Activated naive CD4-positive, alpha-beta T cell treated with anti-CD3 and anti-CD28 coated beads for 36 hours (primary cell): ENCODE measurements around the gene FGF12. TPM values are rescaled to one million over a fixed set of nuclear protein-coding genes. Genes with fewer than 3 reads are reported as not detected.

ENCODE experiments used
- CTCF ChIA-PET: fragments of 350-600 bp; sonication (Branson Sonifier 250); formaldehyde crosslinking; loops from one replicate; lab custom pipeline; 2021; ENCODE audit warnings: antibody characterized with exemption; lab: Charles Lee
- DNase-seq: peaks from one replicate; pipeline ENCODE4 v3.0.0-alpha.2; 2020
- H3K27ac Mint-ChIP-seq: one replicate; pipeline ENCODE4 v1.8.0; 2021; ENCODE audit warnings: mild to moderate bottlenecking, mixed read lengths
- H3K27me3 Mint-ChIP-seq: one replicate; pipeline ENCODE4 v1.8.0; 2021; ENCODE audit warnings: low read depth, mixed read lengths
- H3K36me3 Mint-ChIP-seq: one replicate; pipeline ENCODE4 v1.8.0; 2021; ENCODE audit warnings: low read depth, mixed read lengths
- H3K4me1 Mint-ChIP-seq: one replicate; pipeline ENCODE4 v1.8.0; 2021; ENCODE audit warnings: low read depth, mixed read lengths
- H3K4me3 Mint-ChIP-seq: one replicate; pipeline ENCODE4 v1.8.0; 2021; ENCODE audit warnings: mild to moderate bottlenecking, moderate library complexity, mixed read lengths
- H3K9me3 Mint-ChIP-seq: one replicate; pipeline ENCODE4 v1.8.0; 2021; ENCODE audit warnings: mixed read lengths
- intact Hi-C: fragments of 100-400 bp; cut with micrococcal nuclease; formaldehyde crosslinking; loops from one replicate; pipeline ENCODE4 v1.15.1; 2023
- total RNA-seq, 2 experiments: library from RNA; stranded (reverse); gene quantifications; one replicate each; pipeline ENCODE4 v1.2.3, GENCODE V29; 2021

Gene FGF12
- total RNA-seq, 2 experiments from 2014 or later: not detected

- H3K9me3 Mint-ChIP-seq: no peaks in the 10 kb centered on the region
- no peaks in the 10 kb centered on the region for H3K4me1 Mint-ChIP-seq
These were observed 553.1 kb downstream of the FGF12 start for GRCh38 chr3:192174283-192174682.

GRCh38 chr3:192171213-192171612 is 556.1 kb downstream of the FGF12 start:
- no peak overlapping the region for H3K4me3 Mint-ChIP-seq
- H3K9me3 Mint-ChIP-seq: no peaks in the 10 kb centered on the region
- intact Hi-C loops: no loop called here
- CTCF ChIA-PET: no interaction called here
- no peaks in the 10 kb centered on the region for H3K36me3 Mint-ChIP-seq
- H3K4me1 Mint-ChIP-seq: no peaks in the 10 kb centered on the region
- no peak overlapping the region for H3K27ac Mint-ChIP-seq
- no peaks in the 10 kb centered on the region for H3K27me3 Mint-ChIP-seq
- DNase-seq: no peak

More at GRCh38 chr3:192174283-192174682, 553.1 kb downstream of the FGF12 start:
- CTCF ChIA-PET: no interaction called here
- H3K27me3 Mint-ChIP-seq: no peaks in the 10 kb centered on the region
- no peak overlapping the region for H3K4me3 Mint-ChIP-seq
- intact Hi-C loops: no loop called here
- DNase-seq: no peak
- no peak overlapping the region for H3K27ac Mint-ChIP-seq
- no peaks in the 10 kb centered on the region for H3K36me3 Mint-ChIP-seq

GRCh38 chr3:192170659-192171058 is 556.7 kb downstream of the FGF12 start:
- Mint-ChIP-seq H3K4me3 (no peak overlapping the region), H3K9me3 (no peaks in the 10 kb centered on the region), H3K27ac (no peak overlapping the region), H3K36me3 (no peaks in the 10 kb centered on the region), H3K4me1 (no peaks in the 10 kb centered on the region), H3K27me3 (no peaks in the 10 kb centered on the region)
- DNase-seq: no peak
- CTCF ChIA-PET: interaction anchor here (0.7 kb wide), 1 partner anchor 80 kb away, joined by 4 read pairs; no protein-coding TSS in a partner anchor
- intact Hi-C loops: no loop called here

- CTCF ChIA-PET: no interaction called here
- no peaks in the 10 kb centered on the region for H3K36me3 Mint-ChIP-seq
These were observed 557.3 kb downstream of the FGF12 start for GRCh38 chr3:192170031-192170430.

GRCh38 chr3:192169332-192169915 is 557.9 kb downstream of the FGF12 start:
- no peak for DNase-seq
- Mint-ChIP-seq H3K27me3 (no peaks in the 10 kb centered on the region), H3K4me3 (no peak overlapping the region), H3K9me3 (no peaks in the 10 kb centered on the region), H3K4me1 (no peaks in the 10 kb centered on the region), H3K36me3 (no peaks in the 10 kb centered on the region), H3K27ac (no peak overlapping the region)
- CTCF ChIA-PET: no interaction called here
- intact Hi-C loops: no loop called here

More at GRCh38 chr3:192170031-192170430, 557.3 kb downstream of the FGF12 start:
- intact Hi-C loops: no loop called here
- Mint-ChIP-seq H3K4me3 (no peak overlapping the region), H3K27me3 (no peaks in the 10 kb centered on the region), H3K27ac (no peak overlapping the region), H3K4me1 (no peaks in the 10 kb centered on the region), H3K9me3 (no peaks in the 10 kb centered on the region)
- DNase-seq: no peak

- Mint-ChIP-seq H3K4me3 (no peak overlapping the region), H3K4me1 (no peaks in the 10 kb centered on the region), H3K9me3 (peaks cover 4% of the 10 kb centered on the region), H3K36me3 (no peaks in the 10 kb centered on the region), H3K27ac (no peak overlapping the region), H3K27me3 (no peaks in the 10 kb centered on the region)
- no peak for DNase-seq
- intact Hi-C loops: no loop called here
- CTCF ChIA-PET: no interaction called here
These were observed 559.1 kb downstream of the FGF12 start for GRCh38 chr3:192168202-192168601.

GRCh38 chr3:192165552-192165951 is 561.8 kb downstream of the FGF12 start:
- no peaks in the 10 kb centered on the region for H3K27me3 Mint-ChIP-seq
- intact Hi-C loops: no loop called here
- peaks cover 4% of the 10 kb centered on the region for H3K9me3 Mint-ChIP-seq
- no peak overlapping the region for H3K4me3 Mint-ChIP-seq
- H3K4me1 Mint-ChIP-seq: no peaks in the 10 kb centered on the region
- DNase-seq: no peak
- no peaks in the 10 kb centered on the region for H3K36me3 Mint-ChIP-seq
- CTCF ChIA-PET: no interaction called here
- H3K27ac Mint-ChIP-seq: no peak overlapping the region

GRCh38 chr3:192161661-192162060 is 565.7 kb downstream of the FGF12 start:
- H3K27me3 Mint-ChIP-seq: no peaks in the 10 kb centered on the region
- intact Hi-C loops: no loop called here
- no peak overlapping the region for H3K4me3 Mint-ChIP-seq
- no peaks in the 10 kb centered on the region for H3K4me1 Mint-ChIP-seq
- no peaks in the 10 kb centered on the region for H3K36me3 Mint-ChIP-seq
- peaks cover 4% of the 10 kb centered on the region for H3K9me3 Mint-ChIP-seq
- DNase-seq: no peak
- H3K27ac Mint-ChIP-seq: no peak overlapping the region
- CTCF ChIA-PET: no interaction called here

- H3K4me3 Mint-ChIP-seq: no peak overlapping the region
- H3K27ac Mint-ChIP-seq: no peak overlapping the region
- intact Hi-C loops: no loop called here
- H3K4me1 Mint-ChIP-seq: no peaks in the 10 kb centered on the region
- H3K9me3 Mint-ChIP-seq: no peaks in the 10 kb centered on the region
- CTCF ChIA-PET: no interaction called here
- no peaks in the 10 kb centered on the region for H3K36me3 Mint-ChIP-seq
- DNase-seq: no peak
- no peaks in the 10 kb centered on the region for H3K27me3 Mint-ChIP-seq
These were observed 571.0 kb downstream of the FGF12 start for GRCh38 chr3:192156382-192156781.

GRCh38 chr3:192155194-192155593 is 572.1 kb downstream of the FGF12 start:
- no peak for DNase-seq
- Mint-ChIP-seq H3K9me3 (no peaks in the 10 kb centered on the region), H3K27ac (no peak overlapping the region), H3K27me3 (no peaks in the 10 kb centered on the region), H3K4me1 (no peaks in the 10 kb centered on the region), H3K36me3 (no peaks in the 10 kb centered on the region), H3K4me3 (no peak overlapping the region)
- intact Hi-C loops: no loop called here
- CTCF ChIA-PET: no interaction called here

- no peak overlapping the region for H3K27ac Mint-ChIP-seq
- CTCF ChIA-PET: no interaction called here
- intact Hi-C loops: no loop called here
- H3K36me3 Mint-ChIP-seq: no peaks in the 10 kb centered on the region
- H3K4me1 Mint-ChIP-seq: no peaks in the 10 kb centered on the region
- peaks cover 5% of the 10 kb centered on the region for H3K9me3 Mint-ChIP-seq
- no peak for DNase-seq
- no peaks in the 10 kb centered on the region for H3K27me3 Mint-ChIP-seq
- no peak overlapping the region for H3K4me3 Mint-ChIP-seq
These were observed 594.1 kb downstream of the FGF12 start for GRCh38 chr3:192133271-192133670.

GRCh38 chr3:192130534-192131132 is 596.7 kb downstream of the FGF12 start:
- Mint-ChIP-seq H3K36me3 (no peaks in the 10 kb centered on the region), H3K4me1 (no peaks in the 10 kb centered on the region), H3K9me3 (peaks cover 3% of the 10 kb centered on the region), H3K27ac (no peak overlapping the region), H3K4me3 (no peak overlapping the region), H3K27me3 (no peaks in the 10 kb centered on the region)
- DNase-seq: peak; percentile 26
- CTCF ChIA-PET: no interaction called here
- intact Hi-C loops: loop anchor here (1.0 kb wide), 1 partner anchor 314 kb away; no protein-coding TSS in a partner anchor

- Mint-ChIP-seq H3K27me3 (no peaks in the 10 kb centered on the region), H3K36me3 (no peaks in the 10 kb centered on the region), H3K4me3 (no peak overlapping the region), H3K9me3 (peaks cover 3% of the 10 kb centered on the region), H3K4me1 (no peaks in the 10 kb centered on the region), H3K27ac (no peak overlapping the region)
- CTCF ChIA-PET: no interaction called here
- intact Hi-C loops: no loop called here
- no peak for DNase-seq
These were observed 597.8 kb downstream of the FGF12 start for GRCh38 chr3:192129586-192129985.
